NCI-H2196 (cell line): ENCODE results near the gene FAM240A.

ENCODE experiments used
- DNase-seq: peaks from one replicate; lab custom pipeline; 2025; ENCODE audit not compliant: unreplicated experiment; lab: John Stamatoyannopoulos, UW

Gene FAM240A

DNA sequence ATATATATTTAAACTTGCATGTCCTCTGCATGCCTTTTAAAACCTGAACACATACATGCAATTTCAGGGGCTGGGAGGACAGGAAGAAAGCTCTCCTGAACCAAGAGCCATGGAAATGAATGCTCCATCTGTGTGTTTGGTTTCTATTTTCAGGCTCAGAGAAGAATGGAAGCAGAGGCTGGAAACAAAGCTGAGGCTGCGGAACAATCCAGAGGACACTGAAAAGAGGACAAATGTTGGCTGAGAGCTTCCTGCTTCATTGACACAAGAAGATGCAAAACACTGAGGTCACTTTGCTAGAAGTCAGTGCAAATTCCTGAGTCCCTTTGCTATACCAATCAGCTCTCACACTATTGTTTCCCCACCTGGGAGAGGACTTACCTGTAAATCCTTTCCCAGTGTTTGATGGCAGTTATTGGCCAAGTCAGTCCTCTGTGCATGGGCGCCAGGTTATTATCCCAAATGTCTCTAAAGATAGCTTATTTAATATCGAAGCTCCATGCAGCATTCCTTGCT lies 12.7 kb downstream of the FAM240A start:
- no peak for DNase-seq

GRCh38 chr3:46626039-46626438 lies 13.7 kb downstream of the FAM240A start:
- no peak for DNase-seq

DNA sequence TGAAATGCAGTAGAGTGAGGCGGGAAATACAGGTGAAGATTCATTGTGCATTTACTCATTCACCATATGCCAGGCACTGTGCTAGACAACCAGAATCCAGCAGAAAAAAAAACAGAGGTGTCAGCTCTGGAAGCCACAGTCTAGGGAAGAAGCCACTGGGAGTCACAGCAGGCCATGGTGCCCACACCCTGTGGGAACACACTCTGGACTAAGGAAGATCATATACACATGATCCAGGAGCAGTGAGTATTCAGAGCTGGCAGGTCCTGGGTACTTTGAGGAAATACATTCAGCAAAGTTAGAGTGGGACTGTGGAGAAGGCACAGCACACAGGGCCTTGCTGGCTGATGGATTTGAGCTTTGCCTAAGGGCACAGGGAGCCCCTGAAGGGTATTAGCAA lies 14.8 kb downstream of the FAM240A start:
- DNase-seq, result no peak

GRCh38 chr3:46628901-46629369 lies 16.6 kb downstream of the FAM240A start:
- DNase-seq, result no peak

DNA sequence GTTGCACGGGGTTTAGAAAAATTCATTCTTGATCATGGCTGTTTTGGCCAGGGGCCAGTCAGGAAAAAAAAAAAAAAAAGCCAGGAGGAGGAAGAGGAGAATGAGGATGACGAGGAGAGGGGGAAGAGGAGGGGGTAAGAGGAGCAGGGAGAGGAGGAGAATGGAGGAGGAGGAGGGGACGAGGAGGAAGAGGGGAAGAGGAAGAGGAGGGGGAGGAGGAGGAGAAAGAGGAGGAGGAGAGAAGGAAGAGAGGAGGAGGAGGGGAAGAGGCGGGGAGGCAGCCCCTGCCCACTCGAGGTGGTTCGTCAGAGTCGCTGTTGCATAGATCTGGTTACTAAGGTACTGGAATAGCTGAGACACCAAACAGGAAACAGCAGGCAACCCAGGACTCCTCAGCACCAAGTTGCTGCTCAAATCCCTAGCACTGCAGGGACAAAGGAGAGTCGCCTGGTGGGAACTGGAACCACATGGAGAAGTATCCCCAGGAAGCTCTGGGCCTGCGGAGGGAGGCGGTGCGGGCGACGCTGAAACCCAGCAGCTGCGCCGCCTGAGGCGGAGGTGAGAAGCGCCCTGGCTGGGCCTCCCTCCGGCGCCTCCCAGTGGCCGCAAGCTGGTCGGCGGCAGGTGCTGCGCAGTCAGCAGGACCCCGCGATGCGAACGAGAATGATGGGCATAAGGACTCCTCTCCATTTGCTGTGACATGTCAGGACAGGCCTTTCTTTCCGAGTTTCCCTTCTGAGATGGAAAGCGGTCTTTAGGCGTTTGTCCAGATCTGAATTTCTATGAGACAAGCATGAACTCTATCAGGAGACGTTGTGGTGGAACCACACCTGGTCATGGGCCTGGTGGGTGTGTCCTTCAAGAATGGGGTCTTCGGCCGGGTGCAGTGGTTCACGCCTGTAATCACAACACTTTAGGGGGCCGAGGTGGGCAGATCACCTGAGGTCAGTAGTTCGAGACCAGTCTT lies 17.5 kb downstream of the FAM240A start:
- DNase-seq, result peak; percentile 21

DNA sequence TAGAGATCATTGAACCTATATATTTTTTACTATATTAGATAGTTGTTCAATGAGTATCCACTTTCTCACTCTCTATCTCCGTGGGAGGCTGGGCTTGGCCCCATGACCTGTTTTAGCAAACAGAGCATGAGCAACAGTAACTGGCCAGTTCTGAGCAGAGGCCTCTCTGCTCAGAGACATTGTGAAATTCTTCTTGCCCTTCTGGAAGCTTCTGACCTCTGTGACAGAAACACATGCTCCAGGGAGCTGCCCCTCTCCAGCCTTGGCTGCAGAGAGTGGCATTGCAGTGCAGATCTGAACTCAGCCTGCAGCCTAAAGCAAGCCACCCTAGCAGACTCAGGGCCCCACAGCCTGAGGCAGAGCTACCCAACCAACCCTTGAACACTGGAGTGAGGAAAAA lies 20.5 kb downstream of the FAM240A start:
- no peak for DNase-seq

DNA sequence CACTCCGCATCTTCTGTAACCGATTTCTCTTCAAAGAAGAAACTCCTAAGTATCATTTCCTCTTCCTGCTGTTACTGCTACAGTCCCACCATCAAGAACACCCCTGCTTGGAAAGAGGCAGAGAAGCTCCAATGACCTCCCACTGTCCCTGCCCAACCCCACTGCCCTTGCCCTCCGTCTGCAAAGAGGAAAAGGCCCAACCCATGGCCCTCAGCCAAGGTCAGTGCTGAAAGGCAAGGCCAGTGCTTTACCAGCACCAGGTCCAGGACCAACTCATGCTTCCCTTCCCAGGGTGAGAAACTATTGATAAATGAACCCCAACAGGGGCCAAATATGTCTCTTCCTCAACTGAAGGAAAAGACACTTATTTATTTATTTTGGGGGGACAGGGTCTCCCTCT lies 22.5 kb downstream of the FAM240A start:
- DNase-seq, result no peak

- DNase-seq, result no peak
Observed at GRCh38 chr3:46639221-46639620, 26.9 kb downstream of the FAM240A start.

DNA sequence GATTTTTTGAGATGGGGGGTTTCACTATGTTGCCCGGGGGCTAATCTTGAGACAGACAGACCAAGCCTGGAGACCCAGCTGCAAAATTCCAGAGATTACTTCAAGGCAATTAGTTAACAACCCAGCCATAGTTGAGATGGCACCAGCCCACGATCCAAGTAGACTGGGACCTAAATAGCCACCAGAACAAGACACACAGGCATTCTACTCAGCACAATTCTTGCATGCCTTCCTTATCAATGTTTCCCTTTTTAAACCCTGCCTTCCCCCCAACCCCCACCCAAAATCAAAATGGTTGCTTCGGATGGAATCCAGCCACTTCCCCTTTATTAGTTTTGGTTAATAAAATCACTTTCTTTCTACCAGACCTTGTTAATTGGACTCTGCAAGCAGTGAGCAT lies 28.6 kb downstream of the FAM240A start:
- DNase-seq, result no peak

DNA sequence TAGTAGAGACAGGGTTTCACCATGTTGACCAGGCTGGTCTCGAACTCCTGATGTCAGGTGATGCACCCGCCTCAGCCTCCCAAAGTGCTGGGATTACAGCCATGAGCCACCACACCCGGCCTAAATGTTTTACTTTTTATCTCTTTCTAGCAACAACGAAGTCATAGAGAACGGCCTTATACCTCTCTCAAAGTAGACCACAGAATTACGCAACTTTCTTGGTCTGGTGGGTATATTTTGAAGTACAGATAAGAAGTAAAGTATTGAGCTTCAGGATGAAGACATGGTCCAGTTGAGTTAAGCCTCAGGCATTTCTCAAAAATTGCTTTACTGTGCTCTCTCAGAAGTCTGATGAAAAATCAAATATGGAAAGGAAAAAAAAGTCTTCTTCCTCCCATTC lies 30.6 kb downstream of the FAM240A start:
- DNase-seq, result no peak

DNA sequence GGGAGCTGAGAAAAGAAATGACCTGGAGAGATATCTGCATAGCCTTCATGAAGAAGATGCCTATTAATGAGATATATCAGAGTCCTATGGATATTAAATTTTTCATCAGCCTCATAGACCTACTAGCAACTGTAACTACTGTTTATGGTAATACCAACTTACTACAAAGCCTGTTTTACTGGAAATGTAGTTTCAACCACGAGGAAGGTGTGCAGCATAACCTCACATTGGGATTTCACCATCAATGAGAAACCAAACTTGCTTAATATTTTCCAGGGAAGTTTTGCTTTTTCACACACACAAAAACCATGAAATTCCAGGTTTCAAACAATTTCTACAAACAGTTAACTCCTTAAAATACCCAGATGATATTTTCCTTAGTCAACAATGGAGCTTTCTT lies 31.4 kb downstream of the FAM240A start:
- DNase-seq, result no peak

- no peak for DNase-seq
Observed at GRCh38 chr3:46646700-46647099, 34.4 kb downstream of the FAM240A start.

DNA sequence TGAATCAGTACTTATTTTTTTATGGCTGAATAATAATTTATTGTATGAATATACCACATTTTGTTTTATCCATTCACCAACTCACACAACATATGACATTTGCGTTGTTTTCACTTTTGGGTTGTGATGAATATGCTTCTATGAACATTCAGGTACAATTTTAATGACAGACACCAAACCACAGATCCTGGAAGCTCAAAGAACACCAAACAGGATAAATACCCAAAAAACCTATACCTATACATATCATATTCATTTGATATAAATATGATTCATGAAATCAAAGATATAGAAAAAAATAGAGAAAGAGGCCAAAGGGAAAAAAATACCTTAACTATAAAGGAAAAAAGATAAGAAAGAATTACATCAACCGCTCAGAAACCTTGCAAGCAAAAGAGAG lies 35.8 kb downstream of the FAM240A start:
- DNase-seq, result no peak

- DNase-seq, result no peak
Observed at GRCh38 chr3:46649436-46649835, 37.1 kb downstream of the FAM240A start.

- no peak for DNase-seq
Observed at GRCh38 chr3:46651084-46651483, 38.8 kb downstream of the FAM240A start.

- no peak for DNase-seq
Observed at GRCh38 chr3:46655271-46655670, 42.9 kb downstream of the FAM240A start.

DNA sequence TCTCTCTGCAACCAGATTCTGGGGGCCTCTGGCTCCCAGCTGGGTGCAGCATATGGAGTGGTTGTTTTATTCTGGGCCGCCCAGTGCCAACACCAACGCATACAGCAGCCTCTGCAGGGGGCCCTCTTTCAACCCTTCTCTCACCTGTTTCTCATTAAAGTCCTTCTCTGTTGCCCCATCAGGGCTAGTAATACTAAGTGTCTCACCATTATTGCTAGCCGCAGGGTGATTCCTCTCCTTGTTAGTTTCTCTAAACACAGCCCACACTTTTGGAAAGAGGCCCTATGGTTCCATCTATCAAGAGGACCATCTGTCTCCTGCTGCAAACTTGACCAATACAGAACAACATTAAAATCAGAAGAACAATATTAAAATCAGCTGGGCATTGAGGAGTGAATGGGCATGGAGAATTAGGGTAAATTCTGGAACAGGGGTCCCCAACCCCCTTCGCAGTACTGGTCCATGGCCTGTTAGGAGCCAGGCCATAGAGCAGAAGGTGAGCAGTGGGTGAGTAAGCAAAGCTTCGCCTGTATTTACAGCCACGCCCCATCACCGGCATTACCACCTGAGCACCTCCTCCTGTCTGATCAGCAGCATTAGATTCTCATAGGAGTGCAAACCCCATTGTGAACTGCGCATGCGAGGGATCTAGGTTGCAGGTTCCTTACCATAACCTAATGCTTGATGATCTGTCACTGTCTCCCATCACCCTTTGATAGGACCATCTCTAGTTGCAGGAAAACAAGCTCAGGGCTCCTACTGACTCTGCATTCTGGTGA lies 44.6 kb downstream of the FAM240A start:
- no peak for DNase-seq

- no peak for DNase-seq
Observed at GRCh38 chr3:46659285-46659684, 47.0 kb downstream of the FAM240A start.

- DNase-seq, result no peak
Observed at GRCh38 chr3:46660003-46660402, 47.7 kb downstream of the FAM240A start.

GRCh38 chr3:46660543-46661523 lies 48.5 kb downstream of the FAM240A start:
- DNase-seq, result no peak
